Astrocyte of the spinal cord (primary cell): ENCODE results near the gene UTS2R.
"Not testable (repeated sequence)": the region's sequence is repeated elsewhere in the genome, so short reads cannot be mapped to it uniquely, and the experiment has no call there.

ENCODE experiments used
- DNase-seq: peaks from one replicate; pipeline ENCODE4 v3.0.0; 2011; ENCODE audit warnings: low read depth, low spot score
- H3K4me3 ChIP-seq: 2 replicates; pipeline ENCODE4 v1.5.1; 2011; ENCODE audit warnings: low read depth, mild to moderate bottlenecking, low read length, moderate library complexity
- CTCF ChIP-seq: IDR thresholded peaks from 2 replicates; pipeline ENCODE4 v1.5.1; 2012; ENCODE audit warnings: low read depth, mild to moderate bottlenecking, low read length, inconsistent platforms
- in situ Hi-C: cut with HindIII; loops from 2 replicates; pipeline ENCODE4 v1.10.0; 2017; ENCODE audit warnings: low sequenced_read_pairs

UTS2R gene

DNA sequence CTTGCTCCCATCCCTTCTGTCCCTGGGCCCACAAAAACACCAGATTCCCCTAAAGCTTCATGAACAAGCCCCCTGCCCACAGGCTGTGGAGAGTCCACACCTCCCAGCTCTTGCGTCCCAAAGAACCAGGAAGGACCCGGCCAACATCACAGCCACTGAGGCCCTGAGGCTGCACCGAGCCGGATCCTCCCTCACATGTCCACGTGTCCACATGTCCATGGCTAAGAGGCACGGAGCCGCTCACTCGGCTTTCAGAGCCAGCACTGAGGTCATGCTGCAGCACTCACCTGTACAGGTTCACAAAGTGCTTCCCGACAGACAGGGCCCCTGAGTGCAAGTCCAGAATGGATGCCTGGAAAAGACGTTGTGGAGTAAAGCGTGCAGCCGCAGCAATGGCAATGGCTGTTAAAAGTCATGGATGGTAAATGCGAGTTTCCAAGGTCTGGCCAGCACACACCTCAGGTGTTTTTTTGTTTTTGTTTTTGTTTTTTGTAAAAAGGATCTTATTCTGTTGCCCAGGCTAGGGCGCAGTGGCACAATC is 34.6 kb downstream of the UTS2R start:
- in situ Hi-C loops: no loop called here
- no peak for TF ChIP-seq CTCF
- H3K4me3 ChIP-seq: no peak overlapping the region
- no peak for DNase-seq

DNA sequence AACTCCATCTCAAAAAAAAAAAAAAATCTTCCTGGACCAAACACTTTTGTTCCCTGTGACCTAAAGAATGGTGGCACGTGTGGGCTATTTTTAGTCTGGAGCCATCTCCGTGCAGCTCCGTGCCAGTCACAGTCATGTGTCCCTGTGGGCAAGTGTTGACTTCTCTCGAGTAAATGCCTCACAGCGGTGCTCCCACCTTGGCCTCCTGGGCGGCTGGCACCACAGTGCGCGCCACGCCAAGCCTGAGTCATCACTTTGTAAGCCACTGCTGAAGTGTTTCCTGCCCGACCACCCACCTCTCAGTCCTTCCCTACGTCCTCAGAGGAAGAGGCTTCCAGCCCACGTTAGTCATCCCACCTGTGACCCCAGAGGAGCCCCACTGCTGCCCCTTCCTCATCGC is 35.7 kb downstream of the UTS2R start:
- peak; percentile 60 for DNase-seq
- TF ChIP-seq CTCF: no peak
- in situ Hi-C loops: no loop called here
- no peak overlapping the region for H3K4me3 ChIP-seq

DNA sequence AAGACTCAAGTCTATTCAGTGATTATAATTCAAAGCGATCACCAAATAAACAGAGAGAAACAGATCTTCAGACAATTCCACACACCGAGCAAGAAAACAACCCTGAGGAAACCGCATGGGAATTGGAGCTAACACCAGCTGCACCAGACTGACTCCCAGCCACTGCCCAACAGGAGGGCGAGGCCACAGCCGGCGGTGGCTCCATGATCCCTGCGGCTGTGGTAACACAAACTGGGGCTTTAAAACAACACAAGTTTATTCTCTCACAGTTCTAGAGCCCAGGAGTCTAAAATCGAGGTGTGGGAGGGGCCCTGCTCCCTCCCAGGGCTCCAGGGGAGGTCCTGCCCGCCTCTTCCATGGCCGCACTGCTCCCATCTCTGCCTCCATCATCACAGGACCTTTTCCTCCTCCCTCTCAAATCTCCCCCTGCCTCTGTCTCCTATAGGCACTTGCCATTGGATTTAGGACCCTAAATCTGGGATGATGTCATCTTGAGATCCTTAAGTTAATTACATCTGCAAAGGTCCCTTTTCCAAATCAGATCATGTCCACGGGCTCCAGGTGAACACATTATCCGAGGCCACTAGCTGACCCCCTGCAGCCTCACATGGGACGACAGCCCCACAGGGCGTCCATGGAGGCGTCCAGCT is 36.8 kb downstream of the UTS2R start:
- DNase-seq: peak; percentile 39
- H3K4me3 ChIP-seq: no peak overlapping the region
- in situ Hi-C loops: no loop called here
- TF ChIP-seq CTCF: no peak

DNA sequence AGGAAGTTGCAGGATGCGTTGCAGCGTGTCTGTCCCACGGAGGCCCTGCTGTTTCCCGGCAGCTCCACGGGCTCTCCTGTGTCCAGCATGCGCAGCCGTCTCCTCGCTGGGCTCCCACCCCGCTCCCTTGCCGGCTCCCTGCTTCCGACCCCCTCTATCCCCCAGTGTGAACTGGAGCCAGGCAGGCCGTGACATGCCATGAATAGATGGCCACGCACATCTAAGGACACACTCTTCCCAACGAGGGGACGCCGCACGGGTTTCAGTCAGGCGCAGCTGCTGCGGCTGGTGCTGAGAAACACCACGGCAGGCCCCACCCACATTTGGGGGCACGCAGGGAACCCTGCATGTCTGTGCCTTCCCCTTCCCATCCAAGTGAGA is 37.4 kb downstream of the UTS2R start:
- TF ChIP-seq CTCF: no peak
- no peak for DNase-seq
- in situ Hi-C loops: no loop called here

DNA sequence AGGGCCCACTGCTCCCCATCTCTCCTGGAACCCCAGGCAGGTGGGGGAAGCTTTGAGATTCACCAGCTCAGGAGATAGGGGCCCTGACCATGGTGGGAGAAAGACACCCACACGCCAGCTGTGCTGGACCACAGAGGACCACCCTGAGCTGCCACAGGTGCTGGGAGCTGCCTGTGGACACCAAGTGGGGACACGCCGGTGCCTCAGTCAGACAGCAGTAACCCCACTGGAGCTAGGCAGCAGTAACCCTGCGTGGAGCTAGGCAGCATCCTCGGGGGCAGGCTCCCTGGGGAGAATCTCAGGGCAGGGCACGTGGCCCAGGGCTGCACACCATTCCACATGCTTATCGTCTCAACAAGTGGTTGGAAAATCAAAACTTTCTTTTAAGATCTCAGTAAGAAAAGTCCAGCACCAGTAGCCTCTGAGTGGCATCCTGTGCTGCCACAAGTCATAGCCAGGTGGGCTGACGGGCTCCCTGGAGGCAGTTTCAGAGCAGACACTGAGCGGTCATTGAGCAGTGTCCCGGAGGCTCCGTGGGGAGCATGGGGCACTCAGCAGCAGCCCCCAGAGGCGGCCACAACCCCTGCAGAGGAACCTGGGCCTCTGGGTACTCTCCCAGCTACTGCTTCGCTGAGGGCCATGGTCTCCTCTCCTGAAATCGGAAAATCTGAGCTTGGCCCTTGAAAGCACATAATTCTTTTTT is 38.6 kb downstream of the UTS2R start:
- TF ChIP-seq CTCF: no peak
- DNase-seq: no peak
- in situ Hi-C loops: loop anchor here (10.0 kb wide), 1 partner anchor 65 kb away; no protein-coding TSS in a partner anchor
- H3K4me3 ChIP-seq: no peak overlapping the region

More for the DNA sequence above, 37.4 kb downstream of the UTS2R start:
- H3K4me3 ChIP-seq: no peak overlapping the region

DNA sequence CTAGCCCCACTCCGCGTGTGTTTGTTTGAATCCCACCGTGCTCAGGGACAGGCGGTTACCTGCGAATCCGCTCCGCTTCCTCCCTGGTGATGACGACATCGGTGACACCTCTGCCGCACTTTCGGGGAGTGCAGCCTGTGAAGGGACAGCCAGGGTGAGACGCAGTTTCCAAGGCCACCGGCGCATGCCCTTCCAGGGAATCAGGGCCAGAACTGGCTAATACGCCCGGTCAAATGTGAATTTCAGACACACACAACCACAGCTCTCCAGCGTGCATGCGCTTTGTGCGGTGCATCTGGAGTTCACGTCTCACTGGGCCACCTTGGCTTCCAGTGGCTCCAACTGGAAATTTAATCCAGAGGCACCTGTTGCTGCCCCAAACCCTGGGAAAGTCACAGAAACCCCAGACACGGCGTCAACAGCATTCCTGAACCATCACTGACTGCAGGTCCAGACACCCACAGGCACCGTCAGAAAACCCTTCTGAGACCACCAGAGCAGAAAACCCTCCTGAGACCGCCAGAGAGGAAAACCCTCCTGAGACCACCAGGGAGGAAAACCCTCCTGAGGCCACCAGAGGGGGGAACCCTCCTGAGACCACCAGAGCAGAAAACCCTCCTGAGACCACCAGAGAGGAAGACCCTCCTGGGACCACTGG is 40.0 kb downstream of the UTS2R start:
- DNase-seq: no peak
- no peak overlapping the region for H3K4me3 ChIP-seq
- TF ChIP-seq CTCF: no peak
- in situ Hi-C loops: loop anchor here (10.0 kb wide), 1 partner anchor 67 kb away; no protein-coding TSS in a partner anchor

- DNase-seq, H3K4me3 ChIP-seq: not testable (repeated sequence)
- in situ Hi-C loops: loop anchor here (10.0 kb wide), 1 partner anchor 67 kb away; no protein-coding TSS in a partner anchor
Observed at GRCh38 chr17:82412081-82412480, 40.5 kb downstream of the UTS2R start.
